ENCODE data around the gene CDHR2. TPM values are rescaled to one million over a fixed set of nuclear protein-coding genes. Genes with fewer than 3 reads are reported as not detected.
A peak's percentile ranks its signal among the peaks of the same experiment; 100 is the strongest.

Gene CDHR2
- total RNA-seq, 2 donors from 2014 or later: 0.37 to 0.89 TPM

- Mint-ChIP-seq H3K4me3 (no peak overlapping the region), H3K4me1 (peaks cover 4% of the 10 kb centered on the region), H3K36me3 (ENCODE audit: low read depth) (no peaks in the 10 kb centered on the region), H3K27me3 (ENCODE audit: insufficient read depth) (peaks cover 84% of the 10 kb centered on the region), H3K27ac (no peak overlapping the region), H3K9me3 (no peaks in the 10 kb centered on the region)
- H3K4me1 ChIP-seq (ENCODE audit: control insufficient read depth, insufficient read depth, low read length): no peaks in the 10 kb centered on the region
- no peak overlapping the region for H3K4me3 ChIP-seq (ENCODE audit: low read length)
- no peak overlapping the region for H3K27ac ChIP-seq (ENCODE audit: low read depth, low read length)
- no peaks in the 10 kb centered on the region for H3K9me3 ChIP-seq (ENCODE audit: control insufficient read depth, low read length)
- no peak for DNase-seq
- H3K27me3 ChIP-seq (ENCODE audit: control insufficient read depth, insufficient read depth, low read length, poor library complexity, severe bottlenecking): peaks cover 72% of the 10 kb centered on the region
- TF ChIP-seq, protein P1, sequence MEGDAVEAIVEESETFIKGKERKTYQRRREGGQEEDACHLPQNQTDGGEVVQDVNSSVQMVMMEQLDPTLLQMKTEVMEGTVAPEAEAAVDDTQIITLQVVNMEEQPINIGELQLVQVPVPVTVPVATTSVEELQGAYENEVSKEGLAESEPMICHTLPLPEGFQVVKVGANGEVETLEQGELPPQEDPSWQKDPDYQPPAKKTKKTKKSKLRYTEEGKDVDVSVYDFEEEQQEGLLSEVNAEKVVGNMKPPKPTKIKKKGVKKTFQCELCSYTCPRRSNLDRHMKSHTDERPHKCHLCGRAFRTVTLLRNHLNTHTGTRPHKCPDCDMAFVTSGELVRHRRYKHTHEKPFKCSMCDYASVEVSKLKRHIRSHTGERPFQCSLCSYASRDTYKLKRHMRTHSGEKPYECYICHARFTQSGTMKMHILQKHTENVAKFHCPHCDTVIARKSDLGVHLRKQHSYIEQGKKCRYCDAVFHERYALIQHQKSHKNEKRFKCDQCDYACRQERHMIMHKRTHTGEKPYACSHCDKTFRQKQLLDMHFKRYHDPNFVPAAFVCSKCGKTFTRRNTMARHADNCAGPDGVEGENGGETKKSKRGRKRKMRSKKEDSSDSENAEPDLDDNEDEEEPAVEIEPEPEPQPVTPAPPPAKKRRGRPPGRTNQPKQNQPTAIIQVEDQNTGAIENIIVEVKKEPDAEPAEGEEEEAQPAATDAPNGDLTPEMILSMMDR (conservative IDR thresholded peaks at IDR 0.05): no peak
- no peaks in the 10 kb centered on the region for H3K36me3 ChIP-seq (ENCODE audit: control insufficient read depth, insufficient read depth, low read length)
- 65 to 67% methylated on average over 14 to 19 of the region's 19 CpGs for WGBS, 2 experiments (ENCODE audit: insufficient coverage in 1 of 2, insufficient read length in 1 of 2)
- no peak overlapping the region for H3K9ac ChIP-seq (ENCODE audit: extremely low read depth, low read length, poor library complexity, severe bottlenecking)
Observed at GRCh38 chr5:176618783-176619182, 69.6 kb downstream of the CDHR2 start.

DNA sequence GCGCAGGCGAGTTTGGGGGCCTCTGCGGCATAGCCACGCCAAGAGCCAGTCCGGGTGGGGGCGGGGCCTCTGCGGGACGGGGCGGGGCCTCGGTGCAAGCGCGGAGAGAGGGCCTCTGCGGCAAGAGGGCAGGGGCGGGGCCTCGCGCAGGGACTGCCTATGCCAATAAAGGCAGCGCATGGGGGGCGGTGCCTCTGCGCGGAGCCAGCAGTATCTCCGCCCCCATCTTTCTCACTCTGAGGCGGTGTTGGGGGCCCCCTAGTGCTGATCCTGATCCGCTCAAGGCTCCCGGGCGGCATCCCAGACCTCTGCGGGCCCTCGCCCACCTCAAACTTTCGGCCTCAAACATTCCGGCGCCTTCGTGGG is 70.0 kb downstream of the CDHR2 start:
- H3K27me3 Mint-ChIP-seq (ENCODE audit: insufficient read depth): peaks cover 86% of the 10 kb centered on the region
- 9 to 13% methylated on average over 21 to 31 of the region's 31 CpGs for WGBS, 2 experiments (ENCODE audit: insufficient coverage in 1 of 2, insufficient read length in 1 of 2)
- H3K4me1 ChIP-seq (ENCODE audit: control insufficient read depth, insufficient read depth, low read length): no peaks in the 10 kb centered on the region
- no peak overlapping the region for H3K4me3 Mint-ChIP-seq
- H3K36me3 ChIP-seq (ENCODE audit: control insufficient read depth, insufficient read depth, low read length): no peaks in the 10 kb centered on the region
- H3K4me3 ChIP-seq (ENCODE audit: low read length): no peak overlapping the region
- DNase-seq: peak; percentile 98
- H3K4me1 Mint-ChIP-seq: peaks cover 4% of the 10 kb centered on the region
- no peak overlapping the region for H3K27ac Mint-ChIP-seq
- peaks cover 76% of the 10 kb centered on the region for H3K27me3 ChIP-seq (ENCODE audit: control insufficient read depth, insufficient read depth, low read length, poor library complexity, severe bottlenecking)
- H3K27ac ChIP-seq (ENCODE audit: low read depth, low read length): no peak overlapping the region
- no peaks in the 10 kb centered on the region for H3K9me3 Mint-ChIP-seq
- no peak overlapping the region for H3K9ac ChIP-seq (ENCODE audit: extremely low read depth, low read length, poor library complexity, severe bottlenecking)
- H3K36me3 Mint-ChIP-seq (ENCODE audit: low read depth): no peaks in the 10 kb centered on the region
- TF ChIP-seq, protein P1 (conservative IDR thresholded peaks at IDR 0.05): peak; percentile 60
- no peaks in the 10 kb centered on the region for H3K9me3 ChIP-seq (ENCODE audit: control insufficient read depth, low read length)

GRCh38 chr5:176619569-176620332 is 70.6 kb downstream of the CDHR2 start:
- 55 to 60% methylated on average over 26 to 59 of the region's 59 CpGs for WGBS, 2 experiments (ENCODE audit: insufficient coverage in 1 of 2, insufficient read length in 1 of 2)
- no peak overlapping the region for H3K27ac Mint-ChIP-seq

More at GRCh38 chr5:176619569-176620332, 70.6 kb downstream of the CDHR2 start:
- no peaks in the 10 kb centered on the region for H3K36me3 ChIP-seq (ENCODE audit: control insufficient read depth, insufficient read depth, low read length)
- H3K4me1 ChIP-seq (ENCODE audit: control insufficient read depth, insufficient read depth, low read length): no peaks in the 10 kb centered on the region
- H3K27me3 Mint-ChIP-seq (ENCODE audit: insufficient read depth): peaks cover 86% of the 10 kb centered on the region
- no peak overlapping the region for H3K4me3 ChIP-seq (ENCODE audit: low read length)
- TF ChIP-seq, protein P1 (conservative IDR thresholded peaks at IDR 0.05): no peak
- no peaks in the 10 kb centered on the region for H3K9me3 ChIP-seq (ENCODE audit: control insufficient read depth, low read length)
- H3K27ac ChIP-seq (ENCODE audit: low read depth, low read length): no peak overlapping the region
- no peaks in the 10 kb centered on the region for H3K9me3 Mint-ChIP-seq
- H3K9ac ChIP-seq (ENCODE audit: extremely low read depth, low read length, poor library complexity, severe bottlenecking): no peak overlapping the region
- H3K27me3 ChIP-seq (ENCODE audit: control insufficient read depth, insufficient read depth, low read length, poor library complexity, severe bottlenecking): peaks cover 77% of the 10 kb centered on the region
- H3K36me3 Mint-ChIP-seq (ENCODE audit: low read depth): no peaks in the 10 kb centered on the region
- peaks cover 4% of the 10 kb centered on the region for H3K4me1 Mint-ChIP-seq
- peak; percentile 71 for DNase-seq
- H3K4me3 Mint-ChIP-seq: no peak overlapping the region

Data from endodermal cell (in vitro differentiated cells).